H9 (cell line): Measurements from ENCODE around the gene PLXND1. TPM values are rescaled to one million over a fixed set of nuclear protein-coding genes. Genes with fewer than 3 reads are reported as not detected.
"Not testable (repeated sequence)": the region's sequence is repeated elsewhere in the genome, so short reads cannot be mapped to it uniquely, and the experiment has no call there.

Source experiments
- DNase-seq: peaks from one replicate; pipeline ENCODE4 v3.0.0-alpha.2; 2017
- H2AFZ ChIP-seq: one replicate; pipeline ENCODE4 v1.6.1; 2013; ENCODE audit warnings: mild to moderate bottlenecking, low read length, control low read depth, moderate library complexity
- H2AK5ac ChIP-seq: 2 replicates; pipeline ENCODE4 v1.6.1; 2013; ENCODE audit warnings: low read length, control low read depth, mixed read lengths; ENCODE audit not compliant: insufficient read length
- H2BK120ac ChIP-seq: one replicate; pipeline ENCODE4 v1.6.1; 2013; ENCODE audit warnings: low read depth, mild to moderate bottlenecking, low read length, control low read depth, inconsistent platforms; ENCODE audit not compliant: poor library complexity, severe bottlenecking
- H2BK12ac ChIP-seq: 2 replicates; pipeline ENCODE4 v1.6.1; 2013; ENCODE audit warnings: low read length, control low read depth, mixed read lengths, low read depth; ENCODE audit not compliant: insufficient read length
- H2BK15ac ChIP-seq: 2 replicates; pipeline ENCODE4 v1.6.1; 2013; ENCODE audit warnings: low read depth, low read length, control low read depth
- H2BK20ac ChIP-seq: one replicate; pipeline ENCODE4 v1.6.1; 2013; ENCODE audit warnings: low read depth, mild to moderate bottlenecking, low read length, control low read depth, inconsistent platforms; ENCODE audit not compliant: poor library complexity, severe bottlenecking
- H2BK5ac ChIP-seq: 2 replicates; pipeline ENCODE4 v1.6.1; 2013; ENCODE audit warnings: low read length, control low read depth, mixed read lengths; ENCODE audit not compliant: insufficient read length
- H3K14ac ChIP-seq: 2 replicates; pipeline ENCODE4 v1.6.1; 2013; ENCODE audit warnings: low read length, control low read depth; ENCODE audit not compliant: insufficient read depth
- H3K18ac ChIP-seq: 2 replicates; pipeline ENCODE4 v1.6.1; 2013; ENCODE audit warnings: low read depth, mild to moderate bottlenecking, mixed read lengths, low read length, control low read depth; ENCODE audit not compliant: insufficient read length
- H3K23ac ChIP-seq: 2 replicates; pipeline ENCODE4 v1.6.1; 2013; ENCODE audit warnings: low read length, control low read depth, mixed read lengths, low read depth; ENCODE audit not compliant: insufficient read length
- H3K23me2 ChIP-seq: 2 replicates; pipeline ENCODE4 v1.6.1; 2013; ENCODE audit warnings: low read depth, mild to moderate bottlenecking, mixed read lengths, low read length, control low read depth; ENCODE audit not compliant: insufficient read length, poor library complexity, severe bottlenecking
- H3K27ac ChIP-seq: 2 replicates; pipeline ENCODE4 v1.5.1; 2013; ENCODE audit warnings: low read length, control low read depth, mixed read lengths, low read depth; ENCODE audit not compliant: insufficient read length
- H3K27me3 ChIP-seq: 2 replicates; pipeline ENCODE4 v1.6.1; 2013; ENCODE audit warnings: low read length, control low read depth, inconsistent platforms; ENCODE audit not compliant: insufficient read depth
- H3K4ac ChIP-seq: 2 replicates; pipeline ENCODE4 v1.6.1; 2013; ENCODE audit warnings: low read depth, mild to moderate bottlenecking, control low read depth, inconsistent platforms, low read length, moderate library complexity
- H3K4me1 ChIP-seq: 2 replicates; pipeline ENCODE4 v1.6.1; 2013; ENCODE audit warnings: low read length, control low read depth, inconsistent platforms; ENCODE audit not compliant: insufficient read depth
- H3K4me2 ChIP-seq: 2 replicates; pipeline ENCODE4 v1.6.1; 2013; ENCODE audit warnings: low read length, control low read depth, mixed read lengths; ENCODE audit not compliant: insufficient read length, insufficient read depth
- H3K56ac ChIP-seq: 2 replicates; pipeline ENCODE4 v1.6.1; 2013; ENCODE audit warnings: low read depth, mild to moderate bottlenecking, mixed read lengths, low read length, control low read depth; ENCODE audit not compliant: insufficient read length
- H3K79me1 ChIP-seq: 2 replicates; pipeline ENCODE4 v1.6.1; 2013; ENCODE audit warnings: low read depth, mild to moderate bottlenecking, moderate library complexity, low read length, control low read depth, inconsistent platforms; ENCODE audit not compliant: insufficient read depth, poor library complexity, severe bottlenecking
- H3K79me2 ChIP-seq: 2 replicates; pipeline ENCODE4 v1.6.1; 2013; ENCODE audit warnings: low read length, control low read depth, inconsistent platforms; ENCODE audit not compliant: insufficient read depth
- H3K9ac ChIP-seq: 2 replicates; pipeline ENCODE4 v1.6.1; 2013; ENCODE audit warnings: low read length, control low read depth, mixed read lengths; ENCODE audit not compliant: insufficient read length; ENCODE audit errors: extremely low read depth
- H3K9me3 ChIP-seq: one replicate; pipeline ENCODE4 v1.6.1; 2013; ENCODE audit warnings: low read depth, low read length, inconsistent platforms; ENCODE audit not compliant: control insufficient read depth
- H3T11ph ChIP-seq: one replicate; pipeline ENCODE4 v1.6.1; 2013; ENCODE audit warnings: mild to moderate bottlenecking, low read length, control low read depth, inconsistent platforms
- H4K20me1 ChIP-seq: one replicate; pipeline ENCODE4 v1.6.1; 2013; ENCODE audit not compliant: control insufficient read depth, insufficient read length, insufficient read depth
- H4K5ac ChIP-seq: 2 replicates; pipeline ENCODE4 v1.6.1; 2013; ENCODE audit warnings: low read depth, mild to moderate bottlenecking, mixed read lengths, low read length, control low read depth; ENCODE audit not compliant: insufficient read length
- H4K8ac ChIP-seq: replicated peaks from 2 replicates; pipeline ENCODE4 v1.6.1; 2013; ENCODE audit warnings: low read length, control low read depth, mixed read lengths, low read depth; ENCODE audit not compliant: insufficient read length
- H4K91ac ChIP-seq: 2 replicates; pipeline ENCODE4 v1.6.1; 2013; ENCODE audit warnings: low read depth, mild to moderate bottlenecking, moderate library complexity, mixed read lengths, low read length, control low read depth; ENCODE audit not compliant: insufficient read length
- H3K27ac Mint-ChIP-seq, 3 experiments: 2 replicates in 2 of 3; 3 replicates in 1 of 3; pipeline ENCODE4 v1.8.0; 2020 to 2021; ENCODE audit warnings: mixed read lengths in 3 of 3, mild to moderate bottlenecking in 1 of 3, moderate library complexity in 1 of 3
- H3K27me3 Mint-ChIP-seq: 2 replicates; pipeline ENCODE4 v1.8.0; 2021; ENCODE audit warnings: low read depth, mild to moderate bottlenecking, moderate library complexity, mixed read lengths
- H3K36me3 Mint-ChIP-seq, 3 experiments: 2 replicates in 2 of 3; 3 replicates in 1 of 3; pipeline ENCODE4 v1.8.0; 2020 to 2021; ENCODE audit warnings: low read depth in 3 of 3, mixed read lengths in 3 of 3; ENCODE audit not compliant: insufficient read depth in 1 of 3
- H3K4me1 Mint-ChIP-seq, 2 experiments: 2 replicates each; pipeline ENCODE4 v1.8.0; 2020; ENCODE audit warnings: mixed read lengths in 2 of 2
- H3K4me3 Mint-ChIP-seq, 2 experiments: 2 replicates in 1 of 2; 3 replicates in 1 of 2; pipeline ENCODE4 v1.8.0; 2020 to 2021; ENCODE audit warnings: mild to moderate bottlenecking in 2 of 2, mixed read lengths in 2 of 2, moderate library complexity in 1 of 2
- H3K9me3 Mint-ChIP-seq, 2 experiments: 2 replicates in 1 of 2; 3 replicates in 1 of 2; pipeline ENCODE4 v1.8.0; 2020; ENCODE audit warnings: mild to moderate bottlenecking in 2 of 2, mixed read lengths in 2 of 2, moderate library complexity in 1 of 2
- WGBS: extraction: QIAGEN DNeasy Blood & Tissue Kit; methylation state at CpG from one replicate; pipeline ENCODE4 v1.1.7; 2013; ENCODE audit warnings: missing lambda C conversion rate, low lambda C conversion rate, mixed read lengths; ENCODE audit not compliant: insufficient read length; ENCODE audit errors: extremely low coverage; 5-methylcytosine and 5-hydroxymethylcytosine counted together
- total RNA-seq: library from RNA; stranded (reverse); gene quantifications from 2 replicates; pipeline ENCODE4 v1.2.1, GENCODE V29; 2021
- TF ChIP-seq, protein P1 (sequence below): fragments of 200-600 bp; sonication (generic); conservative IDR thresholded peaks from 3 replicates; pipeline ENCODE4 v1.8.0; 2021; ENCODE audit warnings: antibody characterized with exemption, mild to moderate bottlenecking

PLXND1 gene
- total RNA-seq, 1 experiment from 2014 or later: 50.9 TPM

- H2AFZ ChIP-seq: no peak overlapping the region
- H2BK20ac ChIP-seq: no peak overlapping the region
- no peaks in the 10 kb centered on the region for H3K23me2 ChIP-seq
- no peak overlapping the region for H4K8ac ChIP-seq
- H3K27me3 ChIP-seq: no peaks in the 10 kb centered on the region; the same call in 1 of the 2 replicates
- peaks cover 10 to 20% (median 10%) of the 10 kb centered on the region in 3 experiments for H3K36me3 Mint-ChIP-seq
- no peaks in the 10 kb centered on the region for H3K4me1 ChIP-seq
- TF ChIP-seq, protein P1, sequence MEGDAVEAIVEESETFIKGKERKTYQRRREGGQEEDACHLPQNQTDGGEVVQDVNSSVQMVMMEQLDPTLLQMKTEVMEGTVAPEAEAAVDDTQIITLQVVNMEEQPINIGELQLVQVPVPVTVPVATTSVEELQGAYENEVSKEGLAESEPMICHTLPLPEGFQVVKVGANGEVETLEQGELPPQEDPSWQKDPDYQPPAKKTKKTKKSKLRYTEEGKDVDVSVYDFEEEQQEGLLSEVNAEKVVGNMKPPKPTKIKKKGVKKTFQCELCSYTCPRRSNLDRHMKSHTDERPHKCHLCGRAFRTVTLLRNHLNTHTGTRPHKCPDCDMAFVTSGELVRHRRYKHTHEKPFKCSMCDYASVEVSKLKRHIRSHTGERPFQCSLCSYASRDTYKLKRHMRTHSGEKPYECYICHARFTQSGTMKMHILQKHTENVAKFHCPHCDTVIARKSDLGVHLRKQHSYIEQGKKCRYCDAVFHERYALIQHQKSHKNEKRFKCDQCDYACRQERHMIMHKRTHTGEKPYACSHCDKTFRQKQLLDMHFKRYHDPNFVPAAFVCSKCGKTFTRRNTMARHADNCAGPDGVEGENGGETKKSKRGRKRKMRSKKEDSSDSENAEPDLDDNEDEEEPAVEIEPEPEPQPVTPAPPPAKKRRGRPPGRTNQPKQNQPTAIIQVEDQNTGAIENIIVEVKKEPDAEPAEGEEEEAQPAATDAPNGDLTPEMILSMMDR: no peak
- H3K4me1 Mint-ChIP-seq: peaks cover 4 to 6% of the 10 kb centered on the region in 2 experiments; a peak in 3 of 4 replicates
- DNase-seq: no peak
- H3K27ac ChIP-seq: no peak overlapping the region
- H3K9me3 Mint-ChIP-seq: no peaks in the 10 kb centered on the region
- H3K4ac ChIP-seq: no peak overlapping the region
- no peak overlapping the region for H2BK15ac ChIP-seq
- no peaks in the 10 kb centered on the region for H3K27me3 Mint-ChIP-seq
- no peak overlapping the region for H3K56ac ChIP-seq
- WGBS: no CpG with 5 or more reads among the region's 7 CpGs
- no peak overlapping the region for H3K23ac ChIP-seq
- H3K9ac ChIP-seq: no peak overlapping the region
- no peak overlapping the region for H2BK120ac ChIP-seq
- peak overlapping the region in 2 of 3 experiments; percentile 46 to 68; a peak in 2 of 7 replicates for H3K27ac Mint-ChIP-seq
- no peak overlapping the region for H3T11ph ChIP-seq
- no peak overlapping the region for H3K4me3 Mint-ChIP-seq
- no peak overlapping the region for H2BK12ac ChIP-seq
- H4K20me1 ChIP-seq: no peaks in the 10 kb centered on the region
- no peak overlapping the region for H3K18ac ChIP-seq
- no peaks in the 10 kb centered on the region for H3K9me3 ChIP-seq
- H2AK5ac ChIP-seq: no peak overlapping the region
- H4K91ac ChIP-seq: no peak overlapping the region
- no peaks in the 10 kb centered on the region for H3K79me1 ChIP-seq
- H2BK5ac ChIP-seq: no peak overlapping the region
- no peak overlapping the region for H3K4me2 ChIP-seq
- H3K79me2 ChIP-seq: no peaks in the 10 kb centered on the region
- no peak overlapping the region for H4K5ac ChIP-seq
- no peak overlapping the region for H3K14ac ChIP-seq
Measured at GRCh38 chr3:129517516-129517915, 89.0 kb downstream of the PLXND1 start.

DNA sequence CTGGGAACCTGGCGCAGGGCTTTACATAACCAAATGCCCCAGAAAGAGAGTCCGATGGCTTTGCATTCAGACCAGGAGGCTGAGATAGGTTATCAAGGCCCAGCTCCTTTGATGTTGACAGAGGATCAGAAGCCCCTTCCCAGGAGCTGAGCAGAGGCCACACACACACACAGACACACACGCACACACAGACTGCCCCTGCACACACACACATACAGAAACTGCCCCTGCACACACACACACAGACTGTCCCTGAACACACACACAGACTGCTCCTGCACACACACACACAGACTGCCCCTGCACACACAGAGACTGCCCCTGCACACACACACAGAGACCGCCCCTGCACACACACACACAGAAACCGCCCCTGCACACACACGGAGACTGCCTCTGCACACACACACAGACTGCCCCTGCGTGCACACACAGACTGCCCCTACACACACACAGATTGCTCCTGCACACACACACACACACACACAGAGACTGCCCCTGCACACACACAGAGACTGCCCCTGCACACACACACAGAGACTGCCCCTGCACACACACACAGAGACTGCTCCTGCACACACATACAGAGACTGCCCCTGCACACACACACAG is 90.5 kb downstream of the PLXND1 start:
- H3K23me2 ChIP-seq, H3K9me3 ChIP-seq, H3K79me2 ChIP-seq, H3K18ac ChIP-seq, H4K91ac ChIP-seq, H3K4me1 ChIP-seq, H2BK5ac ChIP-seq, H3T11ph ChIP-seq, H3K4me3 Mint-ChIP-seq, H3K27ac ChIP-seq, H3K9me3 Mint-ChIP-seq, H2AFZ ChIP-seq, H2BK20ac ChIP-seq, H2BK15ac ChIP-seq, H4K8ac ChIP-seq, H3K56ac ChIP-seq, H3K23ac ChIP-seq, H2BK12ac ChIP-seq, H4K5ac ChIP-seq, H3K4me1 Mint-ChIP-seq, H3K9ac ChIP-seq, DNase-seq, H3K14ac ChIP-seq, H3K27me3 Mint-ChIP-seq, H3K4me2 ChIP-seq, H4K20me1 ChIP-seq, H3K4ac ChIP-seq, H3K27me3 ChIP-seq, H2BK120ac ChIP-seq, H2AK5ac ChIP-seq, H3K79me1 ChIP-seq: not testable (repeated sequence)
- peak overlapping the region in 2 of 3 experiments; percentile 1 to 36; a peak in 2 of 7 replicates for H3K27ac Mint-ChIP-seq
- H3K36me3 Mint-ChIP-seq: peaks cover 10 to 25% (median 17%) of the 10 kb centered on the region in 3 experiments
- no CpG with 5 or more reads among the region's 7 CpGs for WGBS
